ENCODE results near the gene C9orf50. TPM values are rescaled to one million over a fixed set of nuclear protein-coding genes. Genes with fewer than 3 reads are reported as not detected.

Gene C9orf50
- total RNA-seq, 1 donor from 2014 or later, result not detected

DNA sequence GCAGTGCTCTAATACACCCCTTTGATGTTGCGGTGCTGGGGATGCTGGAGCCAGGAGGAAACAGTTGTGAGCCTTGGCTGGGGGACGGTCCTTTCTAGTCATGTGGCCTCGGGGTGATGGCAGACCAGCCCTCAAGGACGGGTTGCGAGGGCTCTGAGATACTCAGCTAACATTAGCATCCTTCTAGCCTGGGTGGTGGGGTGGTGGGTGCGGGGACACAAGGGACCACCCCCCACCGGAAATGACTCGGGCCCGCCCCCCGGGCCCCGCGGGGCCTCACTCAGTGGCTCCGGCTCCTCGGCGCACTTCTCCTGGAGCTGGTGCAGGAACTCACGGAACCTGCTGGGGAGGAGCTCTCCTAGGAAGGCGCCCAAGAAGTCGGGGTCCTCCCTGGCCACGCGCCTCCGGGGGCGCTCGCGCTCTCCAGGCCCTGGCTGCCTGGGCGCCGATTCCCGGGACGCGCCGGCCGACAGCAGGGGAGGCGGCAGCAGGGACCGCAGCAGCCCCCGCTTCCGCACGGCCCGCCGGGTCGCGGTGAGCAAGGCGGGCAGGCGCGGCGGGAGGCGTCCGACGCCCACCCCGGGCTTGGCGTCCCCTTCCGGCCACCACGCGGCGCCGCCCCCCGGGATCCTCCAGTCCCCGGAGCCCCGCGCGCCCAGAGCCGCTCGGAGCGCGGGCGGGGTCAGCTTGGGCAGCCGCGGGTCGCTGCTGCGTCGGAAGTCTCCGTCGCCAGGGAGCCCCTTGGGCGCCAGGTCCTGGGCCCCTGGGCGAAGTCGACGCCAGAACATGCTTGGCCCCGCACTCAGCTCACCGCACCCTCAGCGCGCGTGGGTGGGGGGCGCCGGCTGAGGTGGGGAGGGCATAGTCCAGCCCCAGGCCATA, 873 bp downstream of the C9orf50 start:
- TF ChIP-seq, protein P1, sequence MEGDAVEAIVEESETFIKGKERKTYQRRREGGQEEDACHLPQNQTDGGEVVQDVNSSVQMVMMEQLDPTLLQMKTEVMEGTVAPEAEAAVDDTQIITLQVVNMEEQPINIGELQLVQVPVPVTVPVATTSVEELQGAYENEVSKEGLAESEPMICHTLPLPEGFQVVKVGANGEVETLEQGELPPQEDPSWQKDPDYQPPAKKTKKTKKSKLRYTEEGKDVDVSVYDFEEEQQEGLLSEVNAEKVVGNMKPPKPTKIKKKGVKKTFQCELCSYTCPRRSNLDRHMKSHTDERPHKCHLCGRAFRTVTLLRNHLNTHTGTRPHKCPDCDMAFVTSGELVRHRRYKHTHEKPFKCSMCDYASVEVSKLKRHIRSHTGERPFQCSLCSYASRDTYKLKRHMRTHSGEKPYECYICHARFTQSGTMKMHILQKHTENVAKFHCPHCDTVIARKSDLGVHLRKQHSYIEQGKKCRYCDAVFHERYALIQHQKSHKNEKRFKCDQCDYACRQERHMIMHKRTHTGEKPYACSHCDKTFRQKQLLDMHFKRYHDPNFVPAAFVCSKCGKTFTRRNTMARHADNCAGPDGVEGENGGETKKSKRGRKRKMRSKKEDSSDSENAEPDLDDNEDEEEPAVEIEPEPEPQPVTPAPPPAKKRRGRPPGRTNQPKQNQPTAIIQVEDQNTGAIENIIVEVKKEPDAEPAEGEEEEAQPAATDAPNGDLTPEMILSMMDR (IDR thresholded peaks at IDR 0.05; ENCODE audit: insufficient read depth, low read length, poor library complexity, severe bottlenecking), result peak; percentile 27
- peak overlapping the region; percentile 40 for H3K4me3 ChIP-seq (ENCODE audit: low read depth, low read length)
- no peaks in the 10 kb centered on the region for H3K36me3 ChIP-seq (ENCODE audit: control insufficient read depth, insufficient read depth, low read length)
- H3K27me3 ChIP-seq (ENCODE audit: control insufficient read depth, insufficient read depth, low read length), result no peaks in the 10 kb centered on the region
- no peak for DNase-seq (ENCODE audit: low read depth)

DNA sequence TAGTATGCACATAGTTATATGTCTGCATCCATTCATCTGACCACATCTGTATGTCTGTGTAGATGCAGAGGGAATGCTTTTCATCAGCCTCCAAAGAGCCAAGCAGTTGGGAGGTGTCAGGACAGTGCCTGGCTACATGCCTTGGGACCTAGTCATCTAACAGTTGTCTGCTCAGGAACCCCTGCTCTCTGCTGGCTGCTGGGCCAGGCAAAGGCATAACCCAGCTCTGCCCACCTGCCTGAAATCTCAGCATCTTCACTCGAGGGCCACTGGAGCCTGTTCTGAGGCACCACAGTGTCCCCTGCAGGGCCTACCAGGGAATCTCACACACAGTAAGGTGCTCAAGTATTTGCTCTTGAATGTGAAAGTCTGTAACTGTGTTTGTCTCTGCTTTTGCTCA, 3.7 kb downstream of the C9orf50 start:
- H3K36me3 ChIP-seq (ENCODE audit: control insufficient read depth, insufficient read depth, low read length), result no peaks in the 10 kb centered on the region
- no peak overlapping the region for H3K4me3 ChIP-seq (ENCODE audit: low read depth, low read length)
- DNase-seq (ENCODE audit: low read depth), result no peak
- H3K27me3 ChIP-seq (ENCODE audit: control insufficient read depth, insufficient read depth, low read length), result no peaks in the 10 kb centered on the region
- TF ChIP-seq, protein P1 (IDR thresholded peaks at IDR 0.05; ENCODE audit: insufficient read depth, low read length, poor library complexity, severe bottlenecking), result peak; percentile 84

DNA sequence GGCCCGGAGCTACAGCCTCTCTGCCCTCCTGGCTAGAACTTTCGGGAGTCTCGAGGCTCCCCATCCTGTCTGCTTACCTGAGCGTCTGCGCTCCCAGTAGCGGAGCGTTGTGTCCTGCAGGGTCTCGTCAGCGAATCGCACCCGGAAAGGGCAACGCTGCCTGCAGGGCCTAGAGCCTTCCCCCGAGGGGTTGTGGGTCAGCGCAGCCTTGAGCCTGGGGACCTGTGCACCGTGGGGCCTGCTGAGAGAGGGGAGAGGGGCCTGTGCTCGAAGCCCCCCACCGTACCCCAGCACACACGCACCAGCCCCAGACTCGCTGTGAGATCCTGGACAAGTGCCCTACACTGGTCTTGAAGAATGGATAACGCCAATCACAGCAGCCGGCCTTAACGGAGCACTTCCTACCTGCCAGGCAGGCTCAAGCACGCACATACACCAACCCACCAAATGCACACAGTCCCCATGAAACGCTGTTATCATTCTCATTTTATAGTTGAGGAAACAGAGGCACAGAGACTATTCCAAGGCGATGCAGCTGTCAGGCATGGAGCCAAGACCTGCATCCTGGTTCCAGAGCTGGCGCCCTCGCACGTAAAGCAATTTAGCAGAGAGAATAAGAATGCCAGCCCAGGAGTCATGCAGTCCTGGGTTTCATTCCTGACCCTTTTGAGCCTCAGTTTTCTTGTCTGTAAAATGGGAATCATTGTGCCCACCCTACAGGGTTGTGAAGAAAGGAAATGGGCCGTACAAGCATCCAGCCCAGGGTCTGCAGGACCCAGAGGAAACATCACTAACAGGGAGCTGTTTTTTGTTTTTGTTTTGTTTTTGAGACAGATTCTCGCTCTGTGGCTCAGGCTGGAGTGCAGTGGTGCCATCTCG, 5.3 kb downstream of the C9orf50 start:
- no peaks in the 10 kb centered on the region for H3K27me3 ChIP-seq (ENCODE audit: control insufficient read depth, insufficient read depth, low read length)
- H3K36me3 ChIP-seq (ENCODE audit: control insufficient read depth, insufficient read depth, low read length), result no peaks in the 10 kb centered on the region
- TF ChIP-seq, protein P1 (IDR thresholded peaks at IDR 0.05; ENCODE audit: insufficient read depth, low read length, poor library complexity, severe bottlenecking), result no peak
- no peak for DNase-seq (ENCODE audit: low read depth)
- no peak overlapping the region for H3K4me3 ChIP-seq (ENCODE audit: low read depth, low read length)

DNA sequence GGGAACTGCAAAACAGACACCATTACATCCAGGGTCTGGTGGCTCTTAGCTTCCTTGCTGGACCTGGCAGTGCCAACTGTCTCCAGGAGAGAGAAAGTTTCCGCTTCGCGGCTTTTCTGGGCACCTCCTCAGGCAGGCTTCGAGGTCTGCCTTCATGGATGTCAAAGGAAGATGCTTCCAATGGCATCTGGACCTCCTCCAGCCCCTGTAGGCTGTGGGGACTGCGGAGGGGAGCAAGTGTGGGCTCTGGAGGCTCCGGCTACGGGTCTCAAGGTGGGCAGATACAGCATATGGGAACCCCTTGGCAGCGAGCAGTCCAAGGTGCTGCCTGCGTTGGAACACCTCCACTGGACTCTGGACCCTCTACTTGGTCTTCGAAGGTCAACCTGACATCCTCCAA, 6.0 kb downstream of the C9orf50 start:
- H3K36me3 ChIP-seq (ENCODE audit: control insufficient read depth, insufficient read depth, low read length), result no peaks in the 10 kb centered on the region
- no peak for DNase-seq (ENCODE audit: low read depth)
- TF ChIP-seq, protein P1 (IDR thresholded peaks at IDR 0.05; ENCODE audit: insufficient read depth, low read length, poor library complexity, severe bottlenecking), result no peak

DNA sequence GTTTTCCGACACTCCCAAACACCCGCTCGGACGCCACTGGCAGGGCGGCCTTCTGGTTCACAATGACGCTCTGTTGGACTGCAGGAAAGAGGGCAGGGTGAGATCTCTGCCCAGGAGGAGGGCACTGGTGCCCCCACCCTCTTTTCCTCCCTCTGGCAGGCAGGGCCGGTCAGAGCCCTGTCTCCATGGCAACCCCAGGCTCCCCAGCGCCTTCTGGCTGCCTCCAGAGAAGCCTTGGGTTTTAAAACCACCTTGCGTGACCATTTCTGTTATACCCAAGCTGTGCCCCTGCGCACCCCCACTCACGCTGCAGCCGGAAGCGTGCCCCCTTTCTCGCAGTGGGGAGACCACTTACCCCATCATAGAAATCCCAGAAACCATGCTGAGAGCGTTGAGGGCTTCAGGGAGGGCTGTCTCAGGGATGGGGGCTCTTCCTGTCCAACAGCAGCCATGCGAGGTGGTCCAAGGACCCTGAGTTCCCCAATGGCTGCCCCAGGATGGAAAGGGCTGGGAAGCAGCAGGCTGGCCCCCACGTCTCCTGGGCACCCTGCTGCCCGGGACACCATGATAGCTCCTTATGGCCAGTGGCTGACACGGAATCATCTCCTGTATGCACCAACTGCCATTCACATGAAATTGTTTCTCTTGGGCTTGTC, 7.3 kb downstream of the C9orf50 start:
- DNase-seq (ENCODE audit: low read depth), result no peak
- no peak overlapping the region for H3K4me3 ChIP-seq (ENCODE audit: low read depth, low read length)
- no peaks in the 10 kb centered on the region for H3K27me3 ChIP-seq (ENCODE audit: control insufficient read depth, insufficient read depth, low read length)

More for the DNA sequence above, 6.0 kb downstream of the C9orf50 start:
- H3K27me3 ChIP-seq (ENCODE audit: control insufficient read depth, insufficient read depth, low read length), result no peaks in the 10 kb centered on the region
- no peak overlapping the region for H3K4me3 ChIP-seq (ENCODE audit: low read depth, low read length)

More for the DNA sequence above, 7.3 kb downstream of the C9orf50 start:
- TF ChIP-seq, protein P1 (IDR thresholded peaks at IDR 0.05; ENCODE audit: insufficient read depth, low read length, poor library complexity, severe bottlenecking), result peak; percentile 14
- no peaks in the 10 kb centered on the region for H3K36me3 ChIP-seq (ENCODE audit: control insufficient read depth, insufficient read depth, low read length)
